ENCODE results near the gene DNTTIP2. TPM values are rescaled to one million over a fixed set of nuclear protein-coding genes. Genes with fewer than 3 reads are reported as not detected.
A peak's percentile ranks its signal among the peaks of the same experiment; 100 is the strongest.

DNTTIP2 gene
- total RNA-seq, 1 donor from 2014 or later, result 55.3 TPM

GRCh38 chr1:93817819-93818569, 61.0 kb downstream of the DNTTIP2 start:
- no peak for DNase-seq (ENCODE audit: low read depth)
- Mint-ChIP-seq H3K27me3 (ENCODE audit: low read depth, unreplicated experiment) (no peaks in the 10 kb centered on the region), H3K36me3 (ENCODE audit: low read depth, unreplicated experiment) (no peaks in the 10 kb centered on the region), H3K27ac (ENCODE audit: unreplicated experiment) (peak overlapping the region; percentile 77), H3K4me3 (ENCODE audit: unreplicated experiment) (peak overlapping the region; percentile 50), H3K4me1 (ENCODE audit: low read depth, unreplicated experiment) (peaks cover 62% of the 10 kb centered on the region), H3K9me3 (ENCODE audit: unreplicated experiment) (no peaks in the 10 kb centered on the region)
- TF ChIP-seq EZH2 (IDR thresholded peaks at IDR 0.05; ENCODE audit: insufficient read depth, low read length) (no peak), CTCF (IDR thresholded peaks at IDR 0.05; ENCODE audit: insufficient read depth, low read depth, low read length) (no peak)
- Histone ChIP-seq H3K4me3 (ENCODE audit: insufficient read depth, low read depth, low read length) (no peak overlapping the region), H3K79me2 (ENCODE audit: insufficient read depth, low read length) (no peaks in the 10 kb centered on the region), H3K4me1 (ENCODE audit: insufficient read depth, low read length) (peaks cover 46% of the 10 kb centered on the region), H3K27ac (ENCODE audit: low read depth, low read length) (no peak overlapping the region), H3K4me2 (ENCODE audit: low read length) (no peak overlapping the region), H3K36me3 (ENCODE audit: insufficient read depth, low read length) (no peaks in the 10 kb centered on the region), H3K9me3 (ENCODE audit: insufficient read depth, low read depth, low read length) (no peaks in the 10 kb centered on the region), H3K27me3 (ENCODE audit: insufficient read depth, low read length) (no peaks in the 10 kb centered on the region), H2AFZ (ENCODE audit: low read depth, low read length) (no peak overlapping the region), H3K9ac (ENCODE audit: low read length) (no peak overlapping the region), H4K20me1 (ENCODE audit: insufficient read depth, low read length) (no peaks in the 10 kb centered on the region)
- no peak for FAIRE-seq

GRCh38 chr1:93816970-93817678, 61.9 kb downstream of the DNTTIP2 start:
- Mint-ChIP-seq H3K4me3 (ENCODE audit: unreplicated experiment) (peak overlapping the region; percentile 50), H3K27me3 (ENCODE audit: low read depth, unreplicated experiment) (no peaks in the 10 kb centered on the region), H3K9me3 (ENCODE audit: unreplicated experiment) (peaks cover 2% of the 10 kb centered on the region), H3K36me3 (ENCODE audit: low read depth, unreplicated experiment) (no peaks in the 10 kb centered on the region), H3K27ac (ENCODE audit: unreplicated experiment) (peak overlapping the region; percentile 2), H3K4me1 (ENCODE audit: low read depth, unreplicated experiment) (peaks cover 65% of the 10 kb centered on the region)
- TF ChIP-seq EZH2 (IDR thresholded peaks at IDR 0.05; ENCODE audit: insufficient read depth, low read length), result no peak
- no peak for TF ChIP-seq CTCF (IDR thresholded peaks at IDR 0.05; ENCODE audit: insufficient read depth, low read depth, low read length)
- Histone ChIP-seq H3K9me3 (ENCODE audit: insufficient read depth, low read depth, low read length) (no peaks in the 10 kb centered on the region), H3K4me1 (ENCODE audit: insufficient read depth, low read length) (peaks cover 48% of the 10 kb centered on the region), H3K4me3 (ENCODE audit: insufficient read depth, low read depth, low read length) (no peak overlapping the region), H3K9ac (ENCODE audit: low read length) (no peak overlapping the region), H2AFZ (ENCODE audit: low read depth, low read length) (peak overlapping the region; percentile 12), H3K36me3 (ENCODE audit: insufficient read depth, low read length) (no peaks in the 10 kb centered on the region), H3K4me2 (ENCODE audit: low read length) (peak overlapping the region; percentile 57), H3K79me2 (ENCODE audit: insufficient read depth, low read length) (no peaks in the 10 kb centered on the region), H3K27ac (ENCODE audit: low read depth, low read length) (no peak overlapping the region), H3K27me3 (ENCODE audit: insufficient read depth, low read length) (no peaks in the 10 kb centered on the region), H4K20me1 (ENCODE audit: insufficient read depth, low read length) (no peaks in the 10 kb centered on the region)
- peak; percentile 66 for DNase-seq (ENCODE audit: low read depth)
- no peak for FAIRE-seq

Small RNAs within 50 kb of the gene (microRNA-seq; reads per million reads assigned to microRNA genes)
- 259 reads per million, percentile 73 among the genes with 10 or more reads in this experiment for gene MIR760

Other genes with a start within 250 kb of the DNTTIP2 start
- gene BCAR3, start 197.4 kb downstream of the DNTTIP2 start, total RNA-seq, result 30.0 and 31.1 TPM in 2 replicates
- gene GCLM, start 30.2 kb upstream of the DNTTIP2 start, total RNA-seq, result 27.5 TPM in 2 replicates
- 0.14 and 0.20 TPM in 2 replicates for gene ABCA4, start 241.9 kb upstream of the DNTTIP2 start, total RNA-seq